GM23338 (cell line): Measurements from ENCODE around the gene PRIMPOL. TPM values are rescaled to one million over a fixed set of nuclear protein-coding genes. Genes with fewer than 3 reads are reported as not detected.

Source experiments
- ATAC-seq: fragments of 200-7000 bp; cut with Tn5 transposase; 3 replicates; pipeline ENCODE4 v1.9.1; 2020
- DNase-seq: peaks from one replicate; pipeline ENCODE4 v3.0.0-alpha.2; 2015; ENCODE audit warnings: low spot score
- H2AFZ ChIP-seq: fragments of 200-600 bp; sonication (generic); 2 replicates; pipeline ENCODE4 v1.8.0; 2016; ENCODE audit warnings: antibody characterized with exemption, mild to moderate bottlenecking, moderate library complexity
- H3F3A ChIP-seq: fragments of 200-600 bp; sonication (generic); replicated peaks from 2 replicates; pipeline ENCODE4 v1.8.0; 2017; ENCODE audit warnings: antibody characterized with exemption, mixed run types, low read depth
- H3K27ac ChIP-seq: fragments of 200-600 bp; sonication (generic); 2 replicates; pipeline ENCODE4 v1.6.1; 2016; ENCODE audit warnings: low read depth
- H3K27me3 ChIP-seq: fragments of 200-600 bp; sonication (generic); 2 replicates; pipeline ENCODE4 v1.8.0; 2016; ENCODE audit warnings: mild to moderate bottlenecking, mixed run types, moderate library complexity; ENCODE audit not compliant: insufficient read depth
- H3K36me3 ChIP-seq: fragments of 200-600 bp; sonication (generic); 2 replicates; pipeline ENCODE4 v1.8.0; 2016; ENCODE audit warnings: mild to moderate bottlenecking; ENCODE audit not compliant: insufficient read depth
- H3K4me1 ChIP-seq: fragments of 200-600 bp; sonication (generic); 2 replicates; pipeline ENCODE4 v1.8.0; 2016; ENCODE audit warnings: mild to moderate bottlenecking, moderate library complexity; ENCODE audit not compliant: insufficient read depth
- H3K4me2 ChIP-seq: fragments of 200-600 bp; sonication (generic); 2 replicates; pipeline ENCODE4 v1.7.1; 2017; ENCODE audit warnings: mixed run types
- H3K4me3 ChIP-seq: fragments of 200-600 bp; sonication (generic); 2 replicates; pipeline ENCODE4 v1.6.1; 2016; ENCODE audit warnings: mixed run types
- H3K79me2 ChIP-seq: fragments of 200-600 bp; sonication (generic); replicated peaks from 2 replicates; pipeline ENCODE4 v1.8.0; 2017; ENCODE audit warnings: mild to moderate bottlenecking; ENCODE audit not compliant: insufficient read depth
- H3K9me2 ChIP-seq: fragments of 200-600 bp; sonication (generic); 2 replicates; pipeline ENCODE4 v1.8.0; 2017; ENCODE audit not compliant: insufficient read depth
- H4K20me1 ChIP-seq: fragments of 200-600 bp; sonication (generic); replicated peaks from 2 replicates; pipeline ENCODE4 v1.8.0; 2017; ENCODE audit warnings: mild to moderate bottlenecking; ENCODE audit not compliant: insufficient read depth
- H3K27ac Mint-ChIP-seq: 2 replicates; pipeline ENCODE4 v1.8.0; 2020; ENCODE audit warnings: inconsistent platforms, mild to moderate bottlenecking, moderate library complexity, mixed read lengths
- H3K27me3 Mint-ChIP-seq: 3 replicates; pipeline ENCODE4 v1.8.0; 2022; ENCODE audit warnings: low read depth, mild to moderate bottlenecking, moderate library complexity, mixed read lengths, inconsistent platforms; ENCODE audit not compliant: insufficient read depth, poor library complexity
- H3K36me3 Mint-ChIP-seq: 3 replicates; pipeline ENCODE4 v1.8.0; 2021; ENCODE audit warnings: low read depth, mild to moderate bottlenecking, inconsistent platforms, moderate library complexity, mixed read lengths
- H3K4me1 Mint-ChIP-seq: 3 replicates; pipeline ENCODE4 v1.8.0; 2020; ENCODE audit warnings: mild to moderate bottlenecking, inconsistent platforms, mixed read lengths
- H3K4me3 Mint-ChIP-seq: 3 replicates; pipeline ENCODE4 v1.8.0; 2021; ENCODE audit warnings: moderate library complexity, mild to moderate bottlenecking, inconsistent platforms, mixed read lengths
- H3K9me3 Mint-ChIP-seq: 3 replicates; pipeline ENCODE4 v1.8.0; 2020; ENCODE audit warnings: moderate library complexity, mild to moderate bottlenecking, inconsistent platforms, mixed read lengths
- EZH2phosphoT487 ChIP-seq: fragments of 200-600 bp; sonication (generic); IDR thresholded peaks from one replicate; pipeline ENCODE4 v1.8.1; 2018; ENCODE audit warnings: antibody characterized with exemption; ENCODE audit not compliant: unreplicated experiment
- STAT1 ChIP-seq: IDR thresholded peaks from one replicate; pipeline ENCODE4 v1.6.1; 2016; ENCODE audit warnings: antibody characterized with exemption; ENCODE audit not compliant: unreplicated experiment
- ZNF462 ChIP-seq: fragments of 250-450 bp; sonication (Bioruptor Pico); IDR thresholded peaks from 2 replicates; pipeline ENCODE4 v1.5.0; 2020; ENCODE audit warnings: mild to moderate bottlenecking, moderate library complexity
- polyA plus RNA-seq: library from polyadenylated mRNA; unstranded; fragments of >200 nt; fragmentation: Nextera tagmentation; extraction: Ambion mirVana; gene quantifications from 2 replicates; pipeline ENCODE4 v1.2.1, GENCODE V29; 2016
- total RNA-seq: library from RNA; depleted of rRNA; stranded (reverse); fragments of >200 nt; shearing (Covaris generic); gene quantifications from 2 replicates; pipeline ENCODE4 v1.2.3, GENCODE V29; 2014
- TF ChIP-seq, protein P1 (sequence below), 2 experiments: fragments of 200-600 bp in 1 of 2; sonication (generic) in 1 of 2; conservative IDR thresholded peaks; 2 replicates each; pipeline versions ENCODE4 v1.5.1 to v1.6.1; 2016 to 2017; ENCODE audit warnings: antibody characterized with exemption in 2 of 2, low read depth in 2 of 2, mild to moderate bottlenecking in 2 of 2, moderate library complexity in 1 of 2

Gene PRIMPOL
- total and polyA plus RNA-seq, 2 experiments from 2014 or later, result 3.5 to 9.6 TPM

DNA sequence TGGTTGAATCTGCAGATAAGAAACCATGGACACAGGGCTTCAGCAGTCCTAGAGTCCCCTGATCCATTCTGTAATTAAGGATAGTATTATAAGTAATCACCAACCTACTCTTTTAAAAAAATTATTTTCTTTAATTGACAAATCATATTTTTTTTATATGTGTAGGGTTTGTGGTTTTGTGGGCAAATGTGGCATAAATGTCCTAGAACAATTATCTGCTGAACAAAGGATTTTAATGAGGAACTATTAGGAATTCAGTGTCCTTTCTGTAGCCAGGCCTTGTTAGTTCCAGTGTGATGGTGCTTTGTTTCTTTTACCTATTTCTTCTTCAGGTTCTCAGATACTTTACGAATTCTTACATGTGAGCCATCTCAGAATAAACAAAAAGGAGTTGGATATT, 32.4 kb downstream of the PRIMPOL start (continued):
- TF ChIP-seq ZNF462 (CRISPR knock-in tag) (no peak), STAT1 (no peak), EZH2phosphoT487 (no peak)
- TF ChIP-seq, protein P1, sequence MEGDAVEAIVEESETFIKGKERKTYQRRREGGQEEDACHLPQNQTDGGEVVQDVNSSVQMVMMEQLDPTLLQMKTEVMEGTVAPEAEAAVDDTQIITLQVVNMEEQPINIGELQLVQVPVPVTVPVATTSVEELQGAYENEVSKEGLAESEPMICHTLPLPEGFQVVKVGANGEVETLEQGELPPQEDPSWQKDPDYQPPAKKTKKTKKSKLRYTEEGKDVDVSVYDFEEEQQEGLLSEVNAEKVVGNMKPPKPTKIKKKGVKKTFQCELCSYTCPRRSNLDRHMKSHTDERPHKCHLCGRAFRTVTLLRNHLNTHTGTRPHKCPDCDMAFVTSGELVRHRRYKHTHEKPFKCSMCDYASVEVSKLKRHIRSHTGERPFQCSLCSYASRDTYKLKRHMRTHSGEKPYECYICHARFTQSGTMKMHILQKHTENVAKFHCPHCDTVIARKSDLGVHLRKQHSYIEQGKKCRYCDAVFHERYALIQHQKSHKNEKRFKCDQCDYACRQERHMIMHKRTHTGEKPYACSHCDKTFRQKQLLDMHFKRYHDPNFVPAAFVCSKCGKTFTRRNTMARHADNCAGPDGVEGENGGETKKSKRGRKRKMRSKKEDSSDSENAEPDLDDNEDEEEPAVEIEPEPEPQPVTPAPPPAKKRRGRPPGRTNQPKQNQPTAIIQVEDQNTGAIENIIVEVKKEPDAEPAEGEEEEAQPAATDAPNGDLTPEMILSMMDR (conservative IDR thresholded peaks at IDR 0.05; ENCODE audit: low read depth in 2 of 2), result no peak

DNA sequence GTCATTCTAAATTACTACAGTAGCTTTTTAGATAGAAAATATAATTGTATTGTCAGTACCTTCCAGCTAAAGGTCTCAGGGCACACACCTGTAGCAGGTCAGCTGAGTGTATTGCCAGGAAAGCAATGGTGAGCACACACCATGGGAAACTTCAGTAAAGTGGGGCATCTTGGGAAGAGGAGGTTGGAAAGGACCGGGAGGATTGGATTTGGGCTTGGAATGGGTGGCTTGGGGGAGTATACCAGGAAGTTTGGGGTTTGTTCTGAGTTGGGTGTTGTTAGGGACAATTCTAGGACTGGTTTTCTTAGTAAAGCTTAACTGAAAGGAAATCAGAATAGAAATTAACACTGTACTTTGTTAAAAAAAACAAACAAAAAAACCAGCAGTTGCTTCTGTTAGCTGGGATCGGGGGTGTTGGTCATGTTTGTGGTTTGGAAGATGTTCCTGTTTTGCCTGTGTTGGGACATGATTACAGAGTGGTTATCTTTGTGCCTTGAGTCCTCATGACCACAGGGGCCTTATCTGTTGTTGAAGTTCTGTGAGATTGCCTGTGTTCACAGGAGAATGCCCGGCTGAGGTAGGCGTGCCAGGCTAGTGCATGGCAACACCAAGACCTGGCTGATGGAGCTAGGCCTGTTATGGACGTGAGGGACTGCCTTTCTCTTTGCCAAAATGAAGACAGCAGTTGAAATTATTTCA, 35.1 kb downstream of the PRIMPOL start:
- TF ChIP-seq ZNF462 (CRISPR knock-in tag), result no peak
- H3K4me1 ChIP-seq, result peaks cover 12% of the 10 kb centered on the region; the same call in 1 of the 2 replicates
- H2AFZ ChIP-seq, result no peak overlapping the region
- no peaks in the 10 kb centered on the region for H3K27me3 ChIP-seq
- no peak overlapping the region for H3K27ac Mint-ChIP-seq
- H3K36me3 ChIP-seq, result no peaks in the 10 kb centered on the region
- no peaks in the 10 kb centered on the region for H3K9me2 ChIP-seq
- no peak for DNase-seq
- no peak overlapping the region for H3K4me3 ChIP-seq
- H3K27me3 Mint-ChIP-seq, result peaks cover 7% of the 10 kb centered on the region
- no peak overlapping the region for H3K4me2 ChIP-seq
- no peak overlapping the region for H3K4me3 Mint-ChIP-seq
- H3K4me1 Mint-ChIP-seq, result peaks cover 20% of the 10 kb centered on the region
- H3K9me3 Mint-ChIP-seq, result peaks cover 7% of the 10 kb centered on the region
- H3F3A ChIP-seq, result no peaks in the 10 kb centered on the region
- no peaks in the 10 kb centered on the region for H4K20me1 ChIP-seq
- no peak for ATAC-seq
- H3K27ac ChIP-seq, result no peak overlapping the region
- H3K79me2 ChIP-seq, result no peaks in the 10 kb centered on the region
- peaks cover 18% of the 10 kb centered on the region for H3K36me3 Mint-ChIP-seq
